22Rv1 (cell line): ENCODE results near the gene KRT24.

ENCODE experiments used
- CTCF ChIP-seq: fragments of 450-650 bp; IDR thresholded peaks from 2 replicates; pipeline ENCODE4 v1.5.1; 2017; ENCODE audit warnings: mild to moderate bottlenecking
- ZFX ChIP-seq: fragments of 450-650 bp; IDR thresholded peaks from 2 replicates; pipeline ENCODE4 v1.6.1; 2017; ENCODE audit warnings: antibody characterized with exemption, borderline replicate concordance

GRCh38 chr17:40663252-40663651 is 40.3 kb downstream of the KRT24 start:
- no peak for TF ChIP-seq CTCF
- no peak for TF ChIP-seq ZFX
